IPS-18c (cell line): Measurements from ENCODE around the gene KCNH3.
A peak's percentile ranks its signal among the peaks of the same experiment; 100 is the strongest.
"Not testable (repeated sequence)": the region's sequence is repeated elsewhere in the genome, so short reads cannot be mapped to it uniquely, and the experiment has no call there.

ENCODE experiments used
- H3K4me3 ChIP-seq: 2 replicates; pipeline ENCODE4 v1.7.0; 2013; ENCODE audit warnings: low read depth, mild to moderate bottlenecking, low read length, moderate library complexity; ENCODE audit not compliant: insufficient read depth
- H3K9me3 ChIP-seq: one replicate; pipeline ENCODE4 v1.6.1; 2013; ENCODE audit warnings: mild to moderate bottlenecking, low read length, moderate library complexity; ENCODE audit not compliant: control insufficient read depth, insufficient read depth

Gene KCNH3

DNA sequence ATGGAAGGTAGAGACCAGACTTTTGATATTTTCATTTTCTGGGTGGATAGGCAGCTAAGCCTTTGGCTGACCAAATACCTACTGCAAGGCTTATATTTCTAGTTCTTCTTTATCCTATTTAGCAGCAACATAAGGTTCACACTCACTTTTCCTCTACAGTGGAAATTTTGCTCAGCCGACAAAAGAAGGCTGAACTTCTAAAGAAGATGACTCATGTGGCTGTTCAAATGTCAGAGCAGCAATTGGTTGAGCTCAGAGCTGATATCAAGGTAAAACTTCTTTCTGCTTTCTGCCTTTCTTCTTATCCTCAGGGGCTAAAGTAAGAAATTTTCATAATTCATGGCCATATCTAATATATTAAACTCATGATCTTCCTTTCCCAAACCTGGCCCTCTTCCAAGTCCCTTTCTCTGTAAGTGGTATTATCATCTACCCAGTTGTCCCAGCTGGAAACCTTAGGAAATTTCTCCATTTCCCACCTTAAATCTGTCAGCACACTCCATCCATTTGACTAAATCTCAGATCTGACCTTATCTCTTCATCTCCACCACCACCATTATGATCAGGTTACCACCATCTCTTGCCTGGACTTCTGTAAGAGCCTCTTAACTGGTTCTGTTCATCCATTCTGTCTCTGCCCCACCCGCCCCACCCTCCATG, 19.8 kb upstream of the KCNH3 start:
- H3K4me3 ChIP-seq: no peak overlapping the region
- no peaks in the 10 kb centered on the region for H3K9me3 ChIP-seq

DNA sequence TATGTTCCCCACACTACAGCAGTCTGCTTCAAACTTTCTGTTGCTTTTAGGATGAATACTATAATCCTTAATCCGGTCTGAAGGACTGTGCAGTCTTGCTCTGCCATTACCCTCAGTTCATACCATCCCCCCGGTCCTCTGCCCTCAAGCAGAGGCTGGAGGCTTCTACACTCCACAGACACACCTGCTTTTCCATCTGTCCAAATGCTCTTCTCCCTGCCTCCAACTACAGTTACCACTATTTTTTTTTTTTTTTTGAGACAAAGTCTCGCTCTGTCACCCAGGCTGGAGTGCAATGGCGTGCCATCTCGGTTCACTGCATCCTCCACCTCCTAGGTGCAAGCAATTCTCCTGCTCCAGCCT, 19.3 kb upstream of the KCNH3 start:
- Histone ChIP-seq H3K9me3 (no peaks in the 10 kb centered on the region), H3K4me3 (no peak overlapping the region)

GRCh38 chr12:49521389-49521788, 17.4 kb upstream of the KCNH3 start:
- Histone ChIP-seq H3K4me3 (no peak overlapping the region), H3K9me3 (no peaks in the 10 kb centered on the region)

- Histone ChIP-seq H3K9me3 (no peaks in the 10 kb centered on the region), H3K4me3 (no peak overlapping the region)
These were observed 14.0 kb upstream of the KCNH3 start for GRCh38 chr12:49524660-49525324.

- Histone ChIP-seq H3K9me3 (no peaks in the 10 kb centered on the region), H3K4me3 (no peak overlapping the region)
These were observed 12.9 kb upstream of the KCNH3 start for GRCh38 chr12:49525942-49526341.

- Histone ChIP-seq H3K9me3 (no peaks in the 10 kb centered on the region), H3K4me3 (no peak overlapping the region)
These were observed 11.3 kb upstream of the KCNH3 start for GRCh38 chr12:49527361-49528130.

GRCh38 chr12:49529414-49529813, 9.4 kb upstream of the KCNH3 start:
- Histone ChIP-seq H3K9me3 (no peaks in the 10 kb centered on the region), H3K4me3 (no peak overlapping the region)

DNA sequence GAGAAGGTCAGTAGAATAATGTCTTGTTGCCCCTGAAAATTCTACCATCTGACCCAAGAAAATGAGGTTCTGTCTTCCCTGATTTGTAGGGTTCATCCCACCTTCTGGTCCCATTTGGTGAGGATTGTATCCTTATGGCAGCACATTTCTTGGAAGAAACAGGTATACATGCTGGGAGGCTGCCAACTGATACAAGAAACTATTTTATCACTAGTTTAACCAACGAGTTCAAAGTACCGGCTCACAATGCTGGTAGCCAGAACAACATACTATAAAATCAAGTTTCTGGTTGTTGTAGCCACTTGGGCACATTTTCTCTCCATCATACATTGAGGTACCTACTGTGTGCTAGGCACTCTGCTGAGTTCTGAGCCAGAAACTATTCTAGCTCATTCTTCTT, 7.1 kb upstream of the KCNH3 start:
- no peaks in the 10 kb centered on the region for H3K9me3 ChIP-seq

DNA sequence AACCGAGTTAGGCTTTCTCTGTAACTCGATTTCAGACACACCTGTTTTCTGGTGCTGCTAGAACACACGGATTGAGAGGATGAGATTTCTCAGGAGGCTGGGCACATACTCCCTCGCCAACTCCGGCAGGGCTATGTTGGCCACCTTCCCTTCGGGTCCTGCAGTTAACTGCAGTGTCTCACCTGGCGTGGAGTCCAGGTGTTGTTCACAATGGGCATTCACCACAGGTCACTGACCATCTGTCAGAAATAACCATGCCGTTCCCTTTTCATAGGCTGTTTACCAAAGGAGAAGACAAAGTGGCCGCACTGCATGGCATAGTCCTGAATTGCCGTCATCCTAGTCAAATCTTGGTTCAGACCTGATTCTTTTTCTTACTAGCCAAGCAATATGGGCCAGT, 5.5 kb upstream of the KCNH3 start:
- Histone ChIP-seq H3K9me3 (no peaks in the 10 kb centered on the region), H3K4me3 (no peak overlapping the region)

More for the DNA sequence above, 7.1 kb upstream of the KCNH3 start:
- H3K4me3 ChIP-seq: no peak overlapping the region

DNA sequence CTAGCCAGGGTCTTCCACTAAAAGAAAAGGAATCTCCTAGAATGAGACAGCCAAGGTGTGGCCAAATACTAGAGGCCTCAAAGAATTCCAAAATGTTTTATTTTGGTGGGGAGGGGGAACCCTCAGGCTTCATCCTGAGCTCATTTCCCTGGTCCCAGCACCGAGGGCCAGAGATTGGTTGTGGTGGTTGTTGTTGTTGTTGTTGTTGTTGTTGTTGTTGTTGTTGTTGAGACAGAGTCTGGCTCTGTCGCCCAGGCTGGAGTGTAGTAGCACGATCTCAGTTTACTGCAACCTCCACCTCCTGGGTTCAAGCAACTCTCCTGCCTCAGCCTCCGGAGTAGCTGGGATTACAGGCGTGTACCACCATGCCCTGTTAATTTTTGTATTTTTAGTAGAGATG, 4.7 kb upstream of the KCNH3 start:
- not testable (repeated sequence) for H3K4me3 ChIP-seq, H3K9me3 ChIP-seq

GRCh38 chr12:49534731-49535278, 4.0 kb upstream of the KCNH3 start:
- H3K9me3 ChIP-seq: no peaks in the 10 kb centered on the region

DNA sequence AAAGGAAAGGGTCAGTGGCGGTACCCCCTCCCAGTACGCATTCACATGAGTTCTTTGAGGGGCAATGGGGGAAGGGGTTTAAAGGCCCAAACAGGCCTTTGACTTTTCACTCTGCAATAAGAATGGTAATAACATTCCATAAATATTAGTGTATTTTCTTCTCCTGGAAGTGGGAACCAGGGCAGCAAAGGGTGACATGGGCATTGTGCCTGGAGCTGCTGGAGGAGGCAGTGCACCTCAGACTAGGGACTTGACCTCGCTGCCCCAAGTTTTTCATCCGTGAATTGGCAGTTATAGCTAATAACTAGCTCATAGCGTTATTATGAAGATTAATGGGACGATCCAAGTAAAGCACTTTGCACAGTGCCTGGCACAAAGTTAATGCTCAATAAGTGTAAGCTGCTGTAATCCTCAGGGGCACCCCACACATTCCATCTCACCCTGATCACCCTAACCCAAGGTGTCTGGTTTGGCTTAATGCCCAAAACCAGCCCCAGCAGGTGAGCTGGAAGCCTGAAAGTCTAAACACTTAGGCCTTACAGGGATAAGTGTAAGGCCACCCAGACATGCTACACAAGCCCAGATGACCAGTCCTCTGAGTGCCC, 2.8 kb upstream of the KCNH3 start:
- no peak overlapping the region for H3K4me3 ChIP-seq
- no peaks in the 10 kb centered on the region for H3K9me3 ChIP-seq

More at GRCh38 chr12:49534731-49535278, 4.0 kb upstream of the KCNH3 start:
- H3K4me3 ChIP-seq: no peak overlapping the region

- H3K9me3 ChIP-seq: no peaks in the 10 kb centered on the region
- H3K4me3 ChIP-seq: no peak overlapping the region
These were observed 2.2 kb upstream of the KCNH3 start for GRCh38 chr12:49536526-49537071.

- Histone ChIP-seq H3K4me3 (peak overlapping the region; percentile 49; the same call in 1 of the 2 replicates), H3K9me3 (no peaks in the 10 kb centered on the region)
These were observed 1.5 kb upstream of the KCNH3 start for GRCh38 chr12:49537231-49537751.

GRCh38 chr12:49537752-49538509, 899 bp upstream of the KCNH3 start:
- no peaks in the 10 kb centered on the region for H3K9me3 ChIP-seq
- H3K4me3 ChIP-seq: peak overlapping the region; percentile 49

DNA sequence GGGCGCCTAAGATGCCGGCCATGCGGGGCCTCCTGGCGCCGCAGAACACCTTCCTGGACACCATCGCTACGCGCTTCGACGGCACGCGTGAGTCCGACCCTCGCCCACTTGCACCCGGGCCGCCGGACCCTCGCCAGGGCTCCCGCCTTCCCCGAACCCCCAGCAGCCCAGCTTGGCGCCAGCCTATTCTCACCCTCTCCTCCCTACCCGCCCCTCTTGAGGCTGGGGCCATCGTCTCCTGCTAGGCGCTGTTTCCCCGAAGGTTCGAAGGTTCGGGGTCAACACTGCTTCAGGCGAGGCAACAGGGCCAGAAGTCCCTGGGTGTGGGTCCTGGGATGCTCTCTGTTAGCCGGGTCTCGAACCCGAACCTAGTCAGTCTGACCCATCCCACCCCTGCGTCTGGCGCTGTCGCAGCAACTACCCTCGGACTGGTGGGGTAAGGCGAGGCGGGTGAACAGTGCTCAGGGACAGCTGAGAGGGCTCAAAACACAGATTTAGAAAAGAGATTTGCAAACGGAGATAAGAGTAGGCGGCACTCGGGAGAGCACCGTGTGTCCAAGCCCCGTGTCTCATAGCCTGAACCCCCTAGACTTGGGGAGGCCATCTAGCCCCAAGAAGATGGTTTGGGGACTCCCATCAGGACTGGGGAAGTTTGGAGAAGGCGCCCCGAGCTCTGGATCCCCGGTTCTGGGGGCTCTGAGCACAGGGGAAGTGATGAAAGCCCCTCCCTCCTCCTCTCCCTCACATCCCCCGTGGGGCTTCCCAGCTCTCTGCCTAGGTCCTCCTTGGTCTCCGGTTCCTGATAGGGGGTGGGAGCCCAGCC, 787 bp downstream of the KCNH3 start:
- Histone ChIP-seq H3K9me3 (peaks cover 2% of the 10 kb centered on the region), H3K4me3 (peak overlapping the region; percentile 15; the same call in 1 of the 2 replicates)
